OCI-LY1 (cell line): ENCODE results near the gene RAB11FIP3.

ENCODE experiments used
- H2AFZ ChIP-seq: fragments of 200-600 bp; sonication (generic), shearing (Covaris generic); 2 replicates; pipeline ENCODE4 v1.6.0; 2014; ENCODE audit warnings: antibody characterized with exemption, mild to moderate bottlenecking, low read length
- H3F3A ChIP-seq: fragments of 200-600 bp; sonication (generic), shearing (Covaris generic); 2 replicates; pipeline ENCODE4 v1.6.0; 2014; ENCODE audit warnings: mild to moderate bottlenecking, antibody characterized with exemption, low read length, moderate library complexity; ENCODE audit not compliant: insufficient read depth
- H3K27ac ChIP-seq: fragments of 200-600 bp; sonication (generic); 2 replicates; pipeline ENCODE4 v1.5.1; 2014; ENCODE audit warnings: low read length, mixed run types, mild to moderate bottlenecking, low read depth; ENCODE audit not compliant: poor library complexity, severe bottlenecking
- H3K27me3 ChIP-seq: fragments of 200-600 bp; sonication (generic); 2 replicates; pipeline ENCODE4 v1.6.0; 2014; ENCODE audit warnings: antibody characterized with exemption, mild to moderate bottlenecking, low read length, moderate library complexity; ENCODE audit not compliant: insufficient read depth
- H3K36me3 ChIP-seq: fragments of 200-600 bp; sonication (generic); 2 replicates; pipeline ENCODE4 v1.6.1; 2014; ENCODE audit warnings: mild to moderate bottlenecking, antibody characterized with exemption, low read length, moderate library complexity, mixed read lengths; ENCODE audit not compliant: insufficient read depth
- H3K4me1 ChIP-seq: fragments of 200-600 bp; sonication (generic); 2 replicates; pipeline ENCODE4 v1.5.1; 2014; ENCODE audit warnings: mild to moderate bottlenecking, low read length, moderate library complexity; ENCODE audit not compliant: insufficient read depth, severe bottlenecking
- H3K4me2 ChIP-seq: fragments of 200-600 bp; sonication (generic), shearing (Covaris generic); 2 replicates; pipeline ENCODE4 v1.6.1; 2014; ENCODE audit warnings: low read length
- H3K4me3 ChIP-seq: fragments of 200-600 bp; sonication (generic); 2 replicates; pipeline ENCODE4 v1.5.1; 2014; ENCODE audit warnings: low read length, low read depth, mild to moderate bottlenecking, mixed read lengths; ENCODE audit not compliant: poor library complexity, severe bottlenecking
- H3K79me2 ChIP-seq: fragments of 200-600 bp; shearing (Covaris generic); 2 replicates; pipeline ENCODE4 v1.6.1; 2016; ENCODE audit warnings: mixed run types, low read length, mixed read lengths; ENCODE audit not compliant: insufficient read depth
- H3K9ac ChIP-seq: fragments of 200-600 bp; sonication (generic), shearing (Covaris generic); 2 replicates; pipeline ENCODE4 v1.6.1; 2014; ENCODE audit warnings: mild to moderate bottlenecking, low read length, mixed read lengths
- H3K9me2 ChIP-seq: fragments of 200-600 bp; sonication (generic), shearing (Covaris generic); 2 replicates; pipeline ENCODE4 v1.6.1; 2014; ENCODE audit warnings: low read depth, mild to moderate bottlenecking, low read length, mixed read lengths
- H3K9me3 ChIP-seq: fragments of 200-600 bp; shearing (Covaris generic); 2 replicates; pipeline ENCODE4 v1.6.1; 2014; ENCODE audit warnings: low read length, mixed read lengths
- H4K20me1 ChIP-seq: fragments of 200-600 bp; sonication (generic), shearing (Covaris generic); 2 replicates; pipeline ENCODE4 v1.6.0; 2016; ENCODE audit warnings: mild to moderate bottlenecking, low read length; ENCODE audit not compliant: insufficient read depth
- EZH2 ChIP-seq: fragments of 200-600 bp; sonication (generic), shearing (Covaris generic); IDR thresholded peaks from 2 replicates; pipeline ENCODE4 v1.8.0; 2017; ENCODE audit warnings: borderline replicate concordance, mixed run types, mild to moderate bottlenecking, antibody characterized with exemption, low read length, moderate library complexity, mixed read lengths
- TF ChIP-seq, protein P1 (sequence below): fragments of 200-600 bp; sonication (generic), shearing (Covaris generic); IDR thresholded peaks from 2 replicates; pipeline ENCODE4 v1.5.1; 2017; ENCODE audit warnings: mild to moderate bottlenecking, antibody characterized with exemption, low read length, moderate library complexity, mixed read lengths

The RAB11FIP3 gene

DNA sequence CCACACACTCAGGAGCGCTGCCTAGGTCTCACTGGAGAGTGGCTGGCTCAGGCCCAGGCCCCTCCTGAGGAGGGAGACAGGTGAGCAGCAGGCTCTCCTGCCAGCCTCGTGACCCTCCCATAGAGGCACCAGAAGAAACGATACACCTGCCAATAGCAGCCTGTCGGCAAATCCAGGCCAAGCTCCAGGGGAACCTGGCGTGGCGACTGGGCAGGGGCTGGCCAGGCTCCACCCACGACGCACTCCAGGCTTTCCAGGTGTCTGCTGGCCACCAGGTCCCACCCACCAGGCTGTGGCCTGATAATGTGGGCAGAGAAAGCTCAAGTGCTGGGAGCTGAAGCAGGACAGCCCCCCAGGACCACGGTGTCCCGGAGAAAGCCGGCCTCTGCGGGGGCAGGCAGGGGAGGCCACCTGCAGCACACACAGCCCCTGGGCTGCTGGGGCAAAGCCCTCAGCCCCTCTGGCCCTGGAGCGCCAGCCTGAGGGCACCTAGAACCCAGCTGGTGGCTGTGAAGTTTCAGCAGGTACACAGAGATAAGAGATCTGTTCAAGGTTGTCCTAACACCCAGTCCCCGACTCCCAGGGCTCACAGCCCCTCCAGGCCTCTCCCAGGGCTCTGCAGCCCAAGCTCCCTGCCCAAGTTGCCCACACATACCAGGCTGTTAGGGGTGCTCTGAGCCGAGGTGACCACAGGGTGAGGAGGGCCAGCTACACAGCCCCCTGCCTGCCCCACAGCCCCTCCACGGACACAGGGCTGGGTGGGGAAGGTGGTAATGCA lies 46.1 kb upstream of the RAB11FIP3 start:
- no peaks in the 10 kb centered on the region for H3F3A ChIP-seq
- H3K27me3 ChIP-seq = no peaks in the 10 kb centered on the region
- H3K27ac ChIP-seq = no peak overlapping the region
- H4K20me1 ChIP-seq = no peaks in the 10 kb centered on the region
- H3K9ac ChIP-seq = no peak overlapping the region
- TF ChIP-seq, protein P1, sequence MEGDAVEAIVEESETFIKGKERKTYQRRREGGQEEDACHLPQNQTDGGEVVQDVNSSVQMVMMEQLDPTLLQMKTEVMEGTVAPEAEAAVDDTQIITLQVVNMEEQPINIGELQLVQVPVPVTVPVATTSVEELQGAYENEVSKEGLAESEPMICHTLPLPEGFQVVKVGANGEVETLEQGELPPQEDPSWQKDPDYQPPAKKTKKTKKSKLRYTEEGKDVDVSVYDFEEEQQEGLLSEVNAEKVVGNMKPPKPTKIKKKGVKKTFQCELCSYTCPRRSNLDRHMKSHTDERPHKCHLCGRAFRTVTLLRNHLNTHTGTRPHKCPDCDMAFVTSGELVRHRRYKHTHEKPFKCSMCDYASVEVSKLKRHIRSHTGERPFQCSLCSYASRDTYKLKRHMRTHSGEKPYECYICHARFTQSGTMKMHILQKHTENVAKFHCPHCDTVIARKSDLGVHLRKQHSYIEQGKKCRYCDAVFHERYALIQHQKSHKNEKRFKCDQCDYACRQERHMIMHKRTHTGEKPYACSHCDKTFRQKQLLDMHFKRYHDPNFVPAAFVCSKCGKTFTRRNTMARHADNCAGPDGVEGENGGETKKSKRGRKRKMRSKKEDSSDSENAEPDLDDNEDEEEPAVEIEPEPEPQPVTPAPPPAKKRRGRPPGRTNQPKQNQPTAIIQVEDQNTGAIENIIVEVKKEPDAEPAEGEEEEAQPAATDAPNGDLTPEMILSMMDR = no peak
- TF ChIP-seq EZH2 = no peak
- H3K9me3 ChIP-seq = no peaks in the 10 kb centered on the region
- H3K36me3 ChIP-seq = peaks cover 21% of the 10 kb centered on the region
- no peaks in the 10 kb centered on the region for H3K79me2 ChIP-seq
- H3K9me2 ChIP-seq = no peaks in the 10 kb centered on the region
- H3K4me3 ChIP-seq = no peak overlapping the region
- H2AFZ ChIP-seq = no peak overlapping the region
- H3K4me2 ChIP-seq = no peak overlapping the region
- H3K4me1 ChIP-seq = peaks cover 27% of the 10 kb centered on the region

DNA sequence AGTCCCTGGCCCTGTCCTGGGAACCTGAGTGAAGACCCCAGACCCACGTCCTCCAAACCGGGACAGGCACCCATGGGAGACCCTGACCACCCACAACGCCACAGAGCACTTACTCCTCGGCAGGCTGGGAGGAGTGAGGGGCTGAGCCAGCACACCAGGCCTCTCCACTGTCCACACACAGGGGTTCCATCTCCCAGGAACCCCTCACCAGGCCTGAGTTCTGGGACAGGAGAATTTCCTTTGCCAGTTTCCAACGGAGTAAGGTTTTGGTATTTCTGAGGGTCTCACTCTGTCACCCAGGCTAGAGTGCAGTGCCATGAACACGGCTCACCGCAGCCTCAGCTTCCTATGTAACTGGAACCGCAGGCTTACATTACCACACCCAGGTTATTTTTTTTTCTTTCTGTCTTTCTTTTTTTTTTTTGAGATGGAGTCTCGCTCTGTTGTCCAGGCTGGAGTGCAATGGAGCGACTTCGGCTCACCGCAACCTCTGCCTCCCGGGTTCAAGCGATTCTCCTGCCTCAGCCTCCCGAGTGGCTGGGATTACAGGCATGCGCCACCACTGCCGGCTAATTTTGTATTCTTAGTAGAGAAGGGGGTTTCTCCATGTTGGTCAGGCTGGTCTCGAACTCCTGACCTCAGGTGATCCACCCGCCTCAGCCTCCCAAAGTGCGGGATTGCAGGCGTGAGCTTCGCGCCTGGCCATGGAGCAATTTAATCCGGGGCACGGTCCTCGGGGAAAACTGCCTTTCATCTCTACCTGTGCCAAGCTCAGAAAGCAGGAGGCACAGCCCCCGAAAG lies 45.3 kb upstream of the RAB11FIP3 start:
- TF ChIP-seq, protein P1 = no peak
- TF ChIP-seq EZH2 = no peak
- H3K9ac ChIP-seq = no peak overlapping the region
- H3K4me2 ChIP-seq = peak overlapping the region; percentile 96
- no peaks in the 10 kb centered on the region for H3F3A ChIP-seq
- no peaks in the 10 kb centered on the region for H3K79me2 ChIP-seq
- peak overlapping the region; percentile 98 for H3K4me3 ChIP-seq
- H3K27ac ChIP-seq = no peak overlapping the region
- no peaks in the 10 kb centered on the region for H3K27me3 ChIP-seq
- H3K4me1 ChIP-seq = peaks cover 33% of the 10 kb centered on the region
- no peaks in the 10 kb centered on the region for H4K20me1 ChIP-seq
- peaks cover 16% of the 10 kb centered on the region; the same call in 1 of the 2 replicates for H3K36me3 ChIP-seq
- H2AFZ ChIP-seq = no peak overlapping the region
- no peaks in the 10 kb centered on the region for H3K9me2 ChIP-seq
- no peaks in the 10 kb centered on the region for H3K9me3 ChIP-seq

DNA sequence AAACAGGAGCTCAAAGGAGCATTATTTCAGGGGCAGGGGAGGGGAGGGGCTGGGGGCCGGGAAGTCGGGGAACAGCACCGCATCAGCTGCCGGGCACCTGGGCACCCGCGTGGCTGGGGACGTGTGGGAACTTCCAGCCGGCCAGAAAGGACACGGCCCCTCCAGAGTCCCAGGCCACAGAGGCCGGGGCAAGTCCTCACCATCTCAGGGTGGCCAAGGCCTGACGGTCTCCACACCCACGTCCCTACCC lies 44.8 kb upstream of the RAB11FIP3 start:
- no peak for TF ChIP-seq EZH2
- TF ChIP-seq, protein P1 = no peak
- Histone ChIP-seq H3K4me3 (peak overlapping the region; percentile 98), H3K36me3 (peaks cover 16% of the 10 kb centered on the region), H4K20me1 (no peaks in the 10 kb centered on the region), H3K4me2 (peak overlapping the region; percentile 96), H3F3A (no peaks in the 10 kb centered on the region), H3K27me3 (no peaks in the 10 kb centered on the region), H2AFZ (no peak overlapping the region), H3K27ac (no peak overlapping the region), H3K9ac (peak overlapping the region; percentile 97), H3K9me3 (no peaks in the 10 kb centered on the region), H3K79me2 (no peaks in the 10 kb centered on the region), H3K4me1 (peaks cover 33% of the 10 kb centered on the region), H3K9me2 (no peaks in the 10 kb centered on the region)
